Endothelial cell of umbilical vein (primary cell): ENCODE data around the gene KIAA0232. TPM values are rescaled to one million over a fixed set of nuclear protein-coding genes. Genes with fewer than 3 reads are reported as not detected.
"Not testable (repeated sequence)": the region's sequence is repeated elsewhere in the genome, so short reads cannot be mapped to it uniquely, and the experiment has no call there.

ENCODE experiments used
- BruUV-seq: library from RNA; stranded (reverse); fragments of 400-500 nt; replicated peaks from 2 replicates; lab custom pipeline; 2021; lab: Mats Ljungman, UMichigan
- CTCF ChIA-PET: fragments of 300-600, 350-600 bp; sonication (Branson Sonifier 250); formaldehyde crosslinking; loops from one replicate; lab custom pipeline; 2021; ENCODE audit warnings: antibody characterized with exemption, inconsistent platforms; lab: Charles Lee
- POLR2A ChIA-PET: fragments of 300-600, 350-600 bp; sonication (Branson Sonifier 250); formaldehyde crosslinking; loops from one replicate; lab custom pipeline; 2021; ENCODE audit warnings: antibody characterized with exemption, inconsistent platforms; lab: Charles Lee
- DNase-seq: peaks from one replicate; pipeline ENCODE4 v3.0.0-alpha.2; 2011; ENCODE audit warnings: low read depth, low spot score
- FAIRE-seq: peaks from 2 replicates; lab custom pipeline; 2011; peaks lifted over from hg19 to GRCh38; lab: Jason Lieb, UNC
- H2AFZ ChIP-seq: 2 replicates; pipeline ENCODE4 v1.6.0; 2012; ENCODE audit warnings: low read depth, low read length, control low read depth, inconsistent platforms
- H3K27ac ChIP-seq: 2 replicates; pipeline ENCODE4 v1.5.1; 2011; ENCODE audit warnings: low read depth, mild to moderate bottlenecking, control low read depth, low read length, moderate library complexity; ENCODE audit not compliant: insufficient read depth
- H3K27me3 ChIP-seq, 2 experiments: 2 replicates each; pipeline versions ENCODE4 v1.6.0 to v1.6.1; 2011; ENCODE audit warnings: low read length in 2 of 2, mixed read lengths in 1 of 2; ENCODE audit not compliant: control insufficient read depth in 2 of 2, insufficient read depth in 2 of 2
- H3K36me3 ChIP-seq, 2 experiments: 2 replicates in 1 of 2; 3 replicates in 1 of 2; pipeline ENCODE4 v1.5.1; 2011; ENCODE audit warnings: low read length in 2 of 2, mild to moderate bottlenecking in 1 of 2, moderate library complexity in 1 of 2; ENCODE audit not compliant: control insufficient read depth in 2 of 2, insufficient read depth in 2 of 2; ENCODE audit errors: extremely low read depth in 1 of 2
- H3K4me1 ChIP-seq: 3 replicates; pipeline ENCODE4 v1.5.1; 2011; ENCODE audit warnings: mild to moderate bottlenecking, low read length; ENCODE audit not compliant: control insufficient read depth, insufficient read depth; ENCODE audit errors: extremely low read depth
- H3K4me2 ChIP-seq: 2 replicates; pipeline ENCODE4 v1.6.1; 2011; ENCODE audit warnings: low read length, control low read depth, mixed read lengths; ENCODE audit not compliant: insufficient read depth
- H3K4me3 ChIP-seq, 3 experiments: fragments of 200-600 bp in 1 of 3; sonication (generic), shearing (Covaris generic) in 1 of 3; replicated peaks in 1 of 3; 2 replicates each; pipeline ENCODE4 v1.5.1; 2011 to 2016; ENCODE audit warnings: control low read depth in 3 of 3, low read length in 3 of 3, mild to moderate bottlenecking in 2 of 3, inconsistent platforms in 1 of 3, low read depth in 1 of 3, moderate library complexity in 1 of 3; ENCODE audit not compliant: insufficient read depth in 1 of 3
- H3K79me2 ChIP-seq: 2 replicates; pipeline ENCODE4 v1.6.0; 2012; ENCODE audit warnings: low read length, inconsistent platforms; ENCODE audit not compliant: control insufficient read depth, insufficient read depth
- H3K9ac ChIP-seq: replicated peaks from 2 replicates; pipeline ENCODE3; 2011; ENCODE audit warnings: low read length, control low read depth; ENCODE audit not compliant: insufficient read depth; ENCODE audit errors: extremely low read depth
- H3K9me1 ChIP-seq: replicated peaks from 3 replicates; pipeline ENCODE4 v1.6.0; 2011; ENCODE audit warnings: mild to moderate bottlenecking, low read length; ENCODE audit not compliant: control insufficient read depth, insufficient read depth; ENCODE audit errors: extremely low read depth
- H3K9me3 ChIP-seq: replicated peaks from 2 replicates; pipeline ENCODE4 v1.5.1; 2012; ENCODE audit warnings: low read length, inconsistent platforms; ENCODE audit not compliant: control insufficient read depth, insufficient read depth
- H4K20me1 ChIP-seq: replicated peaks from 2 replicates; pipeline ENCODE3; 2011; ENCODE audit warnings: mild to moderate bottlenecking, low read length; ENCODE audit not compliant: control insufficient read depth, insufficient read depth; ENCODE audit errors: extremely low read depth
- CTCF ChIP-seq, 2 donors: IDR thresholded peaks; 1 replicate in 1 of 2; 2 replicates in 1 of 2; pipeline ENCODE4 v1.5.1; 2011; ENCODE audit warnings: low read length in 2 of 2, mild to moderate bottlenecking in 2 of 2, moderate library complexity in 2 of 2, control low read depth in 1 of 2, inconsistent platforms in 1 of 2, low read depth in 1 of 2; ENCODE audit not compliant: insufficient read depth in 1 of 2; ENCODE audit errors: extremely low read depth in 1 of 2
- EZH2 ChIP-seq: IDR thresholded peaks from 2 replicates; pipeline ENCODE4 v1.6.1; 2012; ENCODE audit warnings: borderline replicate concordance, low read depth, mild to moderate bottlenecking, moderate library complexity, low read length, inconsistent platforms; ENCODE audit not compliant: severe bottlenecking
- FOS ChIP-seq: IDR thresholded peaks from 2 replicates; pipeline ENCODE4 v1.6.1; 2011; ENCODE audit warnings: mild to moderate bottlenecking, low read length, moderate library complexity, borderline replicate concordance; ENCODE audit not compliant: insufficient read depth
- GATA2 ChIP-seq: IDR thresholded peaks from 2 replicates; pipeline ENCODE4 v1.7.0; 2011; ENCODE audit warnings: low read depth, mild to moderate bottlenecking, moderate library complexity, mixed read lengths, low read length; ENCODE audit not compliant: insufficient read length, insufficient read depth
- JUN ChIP-seq: IDR thresholded peaks from 2 replicates; pipeline ENCODE4 v1.6.1; 2011; ENCODE audit warnings: borderline replicate concordance, low read depth; ENCODE audit not compliant: insufficient read length, insufficient read depth
- MYC ChIP-seq: IDR thresholded peaks from one replicate; pipeline ENCODE4 v1.6.1; 2011; ENCODE audit warnings: mild to moderate bottlenecking, low read depth, low read length
- POLR2A ChIP-seq: IDR thresholded peaks from 2 replicates; pipeline ENCODE4 v1.6.1; 2012; ENCODE audit warnings: low read depth, mild to moderate bottlenecking, control low read depth, low read length
- POLR2AphosphoS5 ChIP-seq: IDR thresholded peaks from 2 replicates; pipeline ENCODE4 v1.6.1; 2012; ENCODE audit warnings: low read depth, mild to moderate bottlenecking, control low read depth, low read length, moderate library complexity; ENCODE audit not compliant: insufficient read depth
- dilution Hi-C: fragments of 300-500 bp; cut with MboI; formaldehyde crosslinking; loops from one replicate; pipeline ENCODE4 v1.15.0; 2019; ENCODE audit warnings: low sequenced_read_pairs; ENCODE audit not compliant: extremely low pct_ligation_motif_present
- intact Hi-C: fragments of 100-400 bp; cut with micrococcal nuclease; formaldehyde crosslinking; loops from one replicate; pipeline ENCODE4 v1.10.0; 2022
- polyA plus RNA-seq, 4 experiments: library from polyadenylated mRNA; depleted of rRNA in 3 of 4; stranded (reverse) in 3 of 4; unstranded in 1 of 4; fragments of >200 nt; gene quantifications; 2 replicates each; pipeline versions ENCODE4 v1.2.1 to v1.2.3, GENCODE V29; 2011 to 2012; ENCODE audit warnings: missing spikeins in 1 of 4
- total RNA-seq: library from RNA; stranded (reverse); gene quantifications from 2 replicates; pipeline ENCODE4 v1.2.3, GENCODE V29; 2021
- TF ChIP-seq, protein P1 (sequence below): IDR thresholded peaks from 2 replicates; pipeline ENCODE4 v1.6.1; 2011; ENCODE audit not compliant: insufficient read depth, insufficient read length

The KIAA0232 gene
- total and polyA plus RNA-seq, 2 donors (not counting 3 experiments of a cell fraction or from before 2014, with no cell fraction given), result 5.3 to 18.4 TPM

DNA sequence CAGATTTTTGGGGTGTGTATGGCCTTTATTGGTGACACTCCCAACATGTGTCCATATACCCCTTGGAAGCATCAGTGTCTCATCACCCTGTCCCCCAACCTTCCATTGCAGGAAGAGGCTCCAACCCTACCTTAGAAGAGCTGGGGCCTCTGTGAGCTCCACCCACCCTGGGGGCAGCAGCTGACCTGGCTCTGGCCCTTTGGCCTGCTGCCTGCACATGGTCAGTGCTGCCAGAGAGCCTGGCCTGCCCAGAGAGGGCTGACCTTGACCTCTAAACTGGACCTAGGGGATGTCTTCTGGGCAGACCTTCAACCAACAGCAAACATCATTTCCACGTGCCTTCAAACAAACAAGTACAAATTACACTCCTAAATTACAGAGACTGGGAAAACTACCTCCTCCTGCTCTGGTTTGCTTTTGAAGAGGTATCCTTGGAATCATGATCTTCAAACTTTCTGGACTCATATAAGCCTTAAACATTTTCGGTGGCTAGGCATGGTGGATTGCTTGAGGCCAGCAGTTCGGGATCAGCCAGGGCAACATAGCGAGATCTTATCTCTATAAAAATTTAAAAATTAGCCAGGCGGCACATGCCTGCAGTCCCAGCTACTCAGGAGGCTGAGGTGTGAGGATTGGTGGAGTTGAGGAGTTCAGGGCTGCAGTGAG, 27.3 kb upstream of the KIAA0232 start:
- TF ChIP-seq POLR2A (no peak), POLR2AphosphoS5 (no peak), JUN (no peak), MYC (no peak), CTCF (IDR thresholded peaks at IDR 0.05; ENCODE audit: extremely low read depth in 1 of 2, insufficient read depth in 1 of 2, low read depth in 1 of 2, low read length in 2 of 2) (no peak), FOS (no peak), GATA2 (no peak), EZH2 (no peak)
- TF ChIP-seq, protein P1, sequence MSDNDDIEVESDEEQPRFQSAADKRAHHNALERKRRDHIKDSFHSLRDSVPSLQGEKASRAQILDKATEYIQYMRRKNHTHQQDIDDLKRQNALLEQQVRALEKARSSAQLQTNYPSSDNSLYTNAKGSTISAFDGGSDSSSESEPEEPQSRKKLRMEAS, result no peak
- no peaks in the 10 kb centered on the region for H3K36me3 ChIP-seq
- intact Hi-C loops (no loop called here), dilution Hi-C loops (no loop called here)
- H3K4me1 ChIP-seq, result no peaks in the 10 kb centered on the region
- no peaks in the 10 kb centered on the region for H4K20me1 ChIP-seq
- ChIA-PET POLR2A (no interaction called here), CTCF (interaction anchor here (1.5 kb wide), 1 partner anchor 35 kb away, joined by 5 read pairs; no protein-coding TSS in a partner anchor)
- no peaks in the 10 kb centered on the region for H3K79me2 ChIP-seq
- H3K27me3 ChIP-seq, result no peaks in the 10 kb centered on the region
- no TSS peak for BruUV-seq
- DNase-seq (no peak), FAIRE-seq (no peak)
- H3K9me1 ChIP-seq, result no peaks in the 10 kb centered on the region
- no peak overlapping the region for H3K4me3 ChIP-seq
- no peak overlapping the region for H3K4me2 ChIP-seq
- no peak overlapping the region for H2AFZ ChIP-seq
- no peak overlapping the region for H3K27ac ChIP-seq
- no peaks in the 10 kb centered on the region for H3K9me3 ChIP-seq
- no peak overlapping the region for H3K9ac ChIP-seq

DNA sequence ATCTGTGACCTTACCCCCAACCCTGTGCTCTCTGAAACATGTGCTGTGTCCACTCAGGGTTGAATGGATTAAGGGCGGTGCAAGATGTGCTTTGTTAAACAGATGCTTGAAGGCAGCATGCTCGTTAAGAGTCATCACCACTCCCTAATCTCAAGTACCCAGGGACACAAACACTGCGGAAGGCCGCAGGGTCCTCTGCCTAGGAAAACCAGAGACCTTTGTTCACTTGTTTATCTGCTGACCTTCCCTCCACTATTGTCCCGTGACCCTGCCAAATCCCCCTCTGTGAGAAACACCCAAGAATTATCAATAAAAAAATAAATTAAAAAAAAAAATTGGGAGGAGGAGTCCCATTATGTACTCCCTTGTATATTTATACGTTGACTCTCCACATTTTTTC, 26.2 kb upstream of the KIAA0232 start:
- POLR2A ChIA-PET, DNase-seq, H2AFZ ChIP-seq, BruUV-seq, H3K4me2 ChIP-seq, H3K9me1 ChIP-seq, H3K4me3 ChIP-seq, H3K36me3 ChIP-seq, FAIRE-seq, H3K9ac ChIP-seq, H4K20me1 ChIP-seq, H3K4me1 ChIP-seq, H3K27me3 ChIP-seq, intact Hi-C loops, CTCF ChIA-PET, dilution Hi-C loops, H3K27ac ChIP-seq, H3K79me2 ChIP-seq, H3K9me3 ChIP-seq: not testable (repeated sequence)
